ENCODE measurements around the gene LIF.

LIF gene

DNA sequence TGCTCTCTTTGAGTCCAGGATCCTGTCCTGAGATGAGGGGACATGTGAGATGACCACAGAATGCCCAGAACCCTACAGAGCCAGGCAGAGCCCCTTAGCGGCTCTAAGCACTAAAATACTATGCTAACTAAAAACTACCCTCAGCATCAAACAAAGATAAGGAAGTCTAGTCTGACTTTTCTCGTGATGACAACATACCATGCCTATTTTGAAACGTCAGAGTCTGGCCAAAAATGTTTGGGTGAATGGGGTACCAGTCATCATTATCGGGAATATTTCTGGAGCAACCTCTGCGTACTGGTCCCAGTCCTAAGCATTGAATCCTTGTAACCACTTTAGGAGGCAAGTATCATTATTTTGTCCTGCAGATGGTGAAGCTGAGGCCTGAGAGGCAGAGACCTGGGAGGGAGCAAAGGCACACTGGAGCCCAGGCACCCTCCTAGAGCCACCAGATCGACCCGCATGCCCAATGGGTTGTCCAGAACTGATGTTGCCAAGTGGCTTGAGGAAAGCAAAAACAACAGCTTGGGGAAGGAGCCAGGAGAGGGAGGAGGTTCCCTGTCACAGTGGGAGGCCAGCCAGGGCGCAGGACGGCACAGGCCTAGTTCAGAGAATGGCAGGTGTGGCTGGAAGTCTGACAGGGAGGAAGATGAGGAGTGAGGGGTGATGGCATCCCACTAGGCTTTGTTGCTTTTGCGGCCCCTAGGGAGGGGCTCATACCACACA is 27.3 kb upstream of the LIF start:
- DNase-seq (ENCODE audit: low spot score): no peak
- ChIA-PET CTCF (no interaction called here), POLR2A (ENCODE audit: low non-redundant PET) (no interaction called here)
- H3K27ac ChIP-seq: peak overlapping the region; percentile 49
- TF ChIP-seq, protein P1, sequence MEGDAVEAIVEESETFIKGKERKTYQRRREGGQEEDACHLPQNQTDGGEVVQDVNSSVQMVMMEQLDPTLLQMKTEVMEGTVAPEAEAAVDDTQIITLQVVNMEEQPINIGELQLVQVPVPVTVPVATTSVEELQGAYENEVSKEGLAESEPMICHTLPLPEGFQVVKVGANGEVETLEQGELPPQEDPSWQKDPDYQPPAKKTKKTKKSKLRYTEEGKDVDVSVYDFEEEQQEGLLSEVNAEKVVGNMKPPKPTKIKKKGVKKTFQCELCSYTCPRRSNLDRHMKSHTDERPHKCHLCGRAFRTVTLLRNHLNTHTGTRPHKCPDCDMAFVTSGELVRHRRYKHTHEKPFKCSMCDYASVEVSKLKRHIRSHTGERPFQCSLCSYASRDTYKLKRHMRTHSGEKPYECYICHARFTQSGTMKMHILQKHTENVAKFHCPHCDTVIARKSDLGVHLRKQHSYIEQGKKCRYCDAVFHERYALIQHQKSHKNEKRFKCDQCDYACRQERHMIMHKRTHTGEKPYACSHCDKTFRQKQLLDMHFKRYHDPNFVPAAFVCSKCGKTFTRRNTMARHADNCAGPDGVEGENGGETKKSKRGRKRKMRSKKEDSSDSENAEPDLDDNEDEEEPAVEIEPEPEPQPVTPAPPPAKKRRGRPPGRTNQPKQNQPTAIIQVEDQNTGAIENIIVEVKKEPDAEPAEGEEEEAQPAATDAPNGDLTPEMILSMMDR (conservative IDR thresholded peaks at IDR 0.05; ENCODE audit: low read depth): no peak

DNA sequence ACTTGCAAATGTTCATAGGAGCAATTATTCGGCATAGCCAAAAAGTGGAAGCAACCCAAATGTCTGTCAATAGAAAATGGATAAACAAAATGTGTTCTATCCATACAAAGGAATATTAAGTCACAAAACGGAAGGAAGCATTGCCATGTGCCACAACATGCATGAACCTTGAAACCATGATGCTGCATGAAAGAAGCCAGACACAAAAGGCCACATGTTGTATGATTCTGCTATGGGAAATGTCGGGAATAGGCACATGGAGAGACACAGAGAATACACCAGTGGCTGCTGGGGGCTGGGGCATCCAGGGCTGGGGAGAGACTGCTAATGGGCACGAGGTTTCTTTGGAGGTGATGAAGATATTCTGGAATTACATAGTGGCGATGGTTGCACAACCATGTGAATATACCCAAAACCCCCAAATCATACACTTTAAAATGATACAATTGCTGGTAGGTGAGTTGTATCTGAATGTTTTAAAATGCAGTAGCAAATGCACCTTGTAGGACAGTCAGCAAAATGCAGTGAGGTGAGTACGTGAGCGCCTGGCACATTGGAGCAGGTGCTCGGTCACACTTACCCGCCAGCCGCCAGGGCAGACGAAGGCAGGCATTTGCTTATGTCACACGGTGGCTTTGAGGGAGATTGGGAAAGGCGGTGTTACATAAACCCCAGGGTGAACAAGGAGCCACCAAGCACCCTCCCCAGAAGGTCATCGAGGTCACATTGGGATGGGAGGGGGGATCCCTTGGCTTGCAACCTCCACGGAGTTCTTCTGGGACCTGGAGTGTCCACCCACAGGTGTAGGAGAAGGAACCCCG is 26.4 kb upstream of the LIF start:
- H3K27ac ChIP-seq: peak overlapping the region; percentile 49; the same call in 1 of the 2 replicates
- TF ChIP-seq, protein P1 (conservative IDR thresholded peaks at IDR 0.05; ENCODE audit: low read depth): no peak
- POLR2A ChIA-PET (ENCODE audit: low non-redundant PET): no interaction called here
- CTCF ChIA-PET: no interaction called here
- DNase-seq (ENCODE audit: low spot score): no peak

DNA sequence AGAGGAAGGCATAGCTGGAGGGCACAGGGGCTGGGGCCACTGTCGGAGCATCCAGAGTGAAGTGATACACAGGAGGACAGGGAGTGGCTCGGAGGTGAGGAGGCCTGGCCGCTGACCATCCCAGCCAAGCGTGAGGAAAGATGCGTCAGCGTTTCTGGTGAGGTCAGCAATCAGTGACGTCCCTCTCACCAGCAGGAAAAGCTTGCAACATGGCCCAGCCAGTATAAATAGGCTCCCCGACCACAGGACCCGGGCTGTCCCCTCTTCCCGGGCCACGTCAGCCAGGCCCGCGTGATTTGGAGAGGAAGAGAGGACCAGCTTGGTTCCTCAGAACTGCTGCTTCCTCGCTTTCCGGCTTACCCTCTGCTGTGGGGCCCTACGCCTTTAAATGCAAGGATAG is 24.3 kb upstream of the LIF start:
- CTCF ChIA-PET: no interaction called here
- POLR2A ChIA-PET (ENCODE audit: low non-redundant PET): no interaction called here

DNA sequence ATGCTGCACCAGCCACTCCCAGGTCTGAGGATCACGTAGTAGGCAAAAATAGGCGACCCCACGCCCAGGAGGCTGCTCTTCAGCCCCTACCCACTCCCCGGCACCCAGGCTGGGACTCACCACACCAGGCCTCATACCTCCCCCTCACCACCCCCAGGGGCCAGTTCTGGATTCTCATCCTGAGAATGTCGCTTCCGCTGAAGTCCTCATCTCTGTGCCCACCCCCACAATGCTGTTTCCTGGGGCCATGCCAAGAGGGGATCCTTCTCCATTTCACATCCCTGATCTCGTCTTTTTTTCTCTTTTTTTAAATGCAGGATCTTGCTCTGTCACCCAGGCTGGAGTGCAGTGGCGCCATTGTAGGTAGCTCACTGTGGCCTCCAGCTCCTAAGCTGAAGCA is 21.8 kb upstream of the LIF start:
- DNase-seq (ENCODE audit: low spot score): no peak
- POLR2A ChIA-PET (ENCODE audit: low non-redundant PET): no interaction called here
- TF ChIP-seq, protein P1 (conservative IDR thresholded peaks at IDR 0.05; ENCODE audit: low read depth): no peak
- no peak overlapping the region for H3K27ac ChIP-seq
- CTCF ChIA-PET: no interaction called here

More for the DNA sequence above, 24.3 kb upstream of the LIF start:
- TF ChIP-seq, protein P1 (conservative IDR thresholded peaks at IDR 0.05; ENCODE audit: low read depth): no peak
- no peak for DNase-seq (ENCODE audit: low spot score)
- H3K27ac ChIP-seq: no peak overlapping the region

DNA sequence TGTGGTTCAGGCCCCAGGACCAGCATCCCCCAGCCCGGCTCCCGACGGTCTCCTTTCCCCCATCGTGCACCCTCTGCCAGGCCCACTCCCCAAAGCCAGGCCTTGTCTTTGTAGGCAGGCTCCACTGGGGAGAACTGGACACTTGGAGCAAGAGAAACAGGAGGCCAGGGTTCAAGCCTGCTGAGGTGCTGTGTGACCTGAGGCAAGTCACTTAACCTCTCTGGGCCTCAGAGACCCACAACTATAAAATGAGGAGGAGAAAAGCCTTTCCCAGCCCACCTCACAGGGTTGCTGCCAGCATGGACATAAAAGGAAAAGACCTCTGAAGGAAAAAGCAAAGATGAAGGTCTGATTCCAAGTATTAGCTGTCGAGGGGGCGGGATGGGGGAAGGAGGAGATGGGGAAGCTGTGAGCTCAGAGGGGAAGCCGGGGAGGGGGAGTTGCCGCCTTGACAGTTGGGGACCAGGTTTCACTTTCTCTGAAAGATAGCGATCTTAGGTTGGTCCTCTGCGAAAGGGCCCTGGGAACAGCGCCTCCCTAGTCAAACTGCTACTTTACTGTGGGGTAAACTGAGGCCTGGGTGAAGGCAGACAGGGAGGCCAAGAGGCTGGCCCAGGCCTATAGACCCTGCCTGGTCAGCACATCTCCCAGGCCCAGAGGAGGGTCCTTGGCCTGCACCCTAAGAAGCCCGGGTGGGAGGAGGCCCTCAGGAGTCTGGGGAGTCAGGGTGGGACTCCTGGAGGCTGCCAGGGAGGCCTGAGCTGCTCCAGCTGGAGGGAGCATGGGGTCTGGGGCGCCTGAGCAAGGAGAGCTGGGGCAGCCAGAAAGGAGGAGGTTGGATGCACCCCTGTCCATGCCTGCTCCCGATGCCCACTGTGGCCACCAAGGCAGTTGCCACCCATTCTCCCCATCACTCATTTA is 21.1 kb upstream of the LIF start:
- TF ChIP-seq, protein P1 (conservative IDR thresholded peaks at IDR 0.05; ENCODE audit: low read depth): no peak
- ChIA-PET POLR2A (ENCODE audit: low non-redundant PET) (no interaction called here), CTCF (no interaction called here)
- no peak for DNase-seq (ENCODE audit: low spot score)
- H3K27ac ChIP-seq: no peak overlapping the region
